Stimulated activated CD8-positive, alpha-beta memory T cell treated with anti-CD3 and anti-CD28 coated beads, Interleukin-7, amount 100 ng/mL, for 48 hours (primary cell): ENCODE results near the gene FBXO8.

Source experiments
- DNase-seq, 2 donors: peaks; one replicate each; pipeline ENCODE4 v3.0.0-alpha.2; 2020; ENCODE audit warnings: low read depth in 1 of 2; ENCODE audit errors: extremely low read depth in 1 of 2

Gene FBXO8

DNA sequence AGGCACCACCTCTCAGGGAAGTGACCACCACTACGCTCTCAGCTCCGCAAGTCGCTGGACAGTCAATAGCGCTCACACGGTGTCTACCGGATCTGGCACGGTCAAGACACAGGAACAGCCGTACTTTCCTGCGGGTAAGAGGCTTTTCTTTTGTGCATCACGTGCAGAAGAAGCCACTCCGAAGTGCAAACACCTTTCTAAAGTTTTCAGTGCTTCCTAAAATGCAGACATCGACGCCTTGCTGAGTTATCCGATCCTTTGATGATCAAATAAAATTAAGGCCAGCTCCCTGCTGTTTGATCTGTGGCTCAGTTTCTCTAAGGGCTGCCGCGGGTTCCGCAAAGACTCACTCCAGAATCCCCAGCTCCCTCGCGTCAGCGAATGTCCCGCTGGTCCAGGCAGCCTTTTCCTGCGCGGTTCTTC lies 71.8 kb downstream of the FBXO8 start:
- DNase-seq, result no peak

DNA sequence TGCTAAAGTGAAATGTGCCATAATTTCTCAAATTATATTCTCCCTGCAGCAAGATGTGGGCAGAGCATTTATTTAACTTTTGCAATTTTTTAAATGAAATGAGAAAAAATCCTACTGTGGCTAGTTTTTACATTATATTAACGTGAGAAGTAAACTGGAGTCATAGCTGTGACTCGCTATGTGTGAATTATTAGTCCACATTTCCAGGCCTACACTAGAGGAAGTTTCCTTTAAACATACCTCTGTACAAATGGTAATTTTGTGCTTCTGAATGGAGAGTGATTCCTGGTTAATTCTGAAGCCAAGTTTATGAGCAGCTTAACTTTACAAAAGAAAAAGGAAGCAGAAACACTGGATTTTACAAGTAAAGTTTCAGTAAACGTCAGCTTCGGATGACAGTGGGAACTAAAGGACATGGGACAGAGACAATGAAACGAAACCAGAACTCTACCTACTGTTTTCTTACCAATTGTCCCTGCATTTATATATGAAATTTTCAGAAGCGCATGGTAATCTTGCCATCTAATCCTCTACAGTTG lies 72.4 kb downstream of the FBXO8 start:
- DNase-seq, result no peak

DNA sequence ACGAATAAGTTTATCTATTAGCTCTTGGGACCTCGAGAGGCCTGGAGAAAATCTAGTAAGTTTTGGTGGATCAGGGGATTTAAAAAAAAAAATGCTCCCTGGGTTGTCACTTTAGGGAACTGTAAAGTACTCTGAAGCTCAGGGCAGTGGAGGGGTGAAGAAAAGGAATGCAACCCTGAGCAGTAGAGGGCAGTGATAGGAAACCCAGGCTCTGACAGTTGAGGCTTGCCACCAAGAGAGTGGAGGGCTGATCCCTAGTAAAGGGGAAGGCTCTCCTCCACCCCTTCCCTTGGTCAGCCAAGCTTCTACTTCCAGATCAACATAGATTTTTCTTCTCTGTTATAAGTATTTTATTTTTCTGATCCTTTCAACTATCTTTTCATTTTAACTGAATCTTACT lies 73.1 kb downstream of the FBXO8 start:
- no peak for DNase-seq

- DNase-seq, result no peak
Observed at GRCh38 chr4:174209341-174209740, 74.1 kb downstream of the FBXO8 start.

GRCh38 chr4:174207367-174207766 lies 76.1 kb downstream of the FBXO8 start:
- DNase-seq, result no peak

DNA sequence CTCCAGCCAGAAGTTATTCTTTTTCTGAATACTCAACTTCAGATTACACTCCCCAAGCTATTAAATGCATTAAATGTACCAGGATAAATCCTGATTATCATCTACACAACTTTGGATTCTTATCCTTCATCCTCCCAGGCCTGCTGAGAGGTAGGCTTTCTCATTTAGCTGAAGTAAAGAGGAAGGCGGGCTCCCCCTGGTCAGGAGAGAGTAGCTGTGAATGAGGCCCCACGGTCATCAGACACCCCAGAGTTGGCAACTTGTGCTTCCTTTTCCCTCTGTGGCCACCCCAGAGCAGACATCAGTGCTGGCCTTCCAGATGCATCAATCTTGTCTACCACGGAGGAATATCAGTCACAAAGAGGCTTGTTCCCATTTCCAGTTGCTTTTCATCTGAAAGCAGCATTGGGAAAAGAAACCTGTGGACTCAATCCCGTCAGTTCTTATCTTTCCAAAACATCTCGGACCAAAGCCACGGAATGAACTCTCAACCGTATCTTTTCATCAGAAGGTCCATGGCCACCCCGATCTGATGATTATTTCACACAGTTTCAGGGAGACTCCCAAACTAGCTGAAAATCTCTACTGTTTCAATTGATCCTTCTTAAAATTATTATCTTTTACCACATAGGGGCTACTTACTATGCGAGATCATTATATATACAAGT lies 79.2 kb downstream of the FBXO8 start:
- DNase-seq, result no peak

DNA sequence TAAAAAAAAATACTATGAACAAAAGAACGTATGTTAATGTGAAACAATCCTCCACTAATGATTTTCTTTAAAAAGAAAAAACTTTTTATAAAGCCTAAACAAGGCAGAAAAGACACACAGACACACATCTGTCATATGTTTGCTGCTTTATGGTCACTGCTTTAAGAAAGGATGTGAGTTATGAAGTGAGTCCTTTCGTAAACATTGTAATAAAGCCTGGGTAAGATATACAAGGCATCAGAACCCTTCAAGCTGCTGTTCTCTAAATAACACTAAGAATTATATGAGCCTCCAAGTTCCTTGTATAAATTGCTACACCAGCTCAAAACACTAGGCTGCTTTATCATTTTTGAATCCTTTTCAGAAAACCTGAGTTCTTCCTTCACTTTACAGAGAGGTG lies 81.6 kb downstream of the FBXO8 start:
- no peak for DNase-seq

- DNase-seq, result no peak
Observed at GRCh38 chr4:174199735-174200134, 83.7 kb downstream of the FBXO8 start.

DNA sequence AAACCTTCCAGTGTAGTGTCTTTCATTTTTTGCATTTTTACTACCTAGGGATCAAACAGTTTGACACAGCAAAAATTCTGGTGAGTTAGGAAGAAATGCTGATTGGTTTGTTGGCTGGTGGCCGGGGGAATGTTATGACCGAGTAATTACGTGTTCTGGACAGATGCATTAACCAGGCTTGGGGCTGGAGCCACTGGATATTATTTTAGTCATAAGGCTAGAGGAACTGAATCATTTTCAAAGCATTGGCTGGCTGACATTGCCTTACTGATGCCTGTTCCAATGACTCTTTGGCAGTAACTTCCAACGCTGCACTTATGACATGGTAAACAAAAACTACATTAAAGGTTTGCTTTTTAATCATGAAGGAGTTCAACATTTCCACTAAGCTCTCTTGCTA lies 84.6 kb downstream of the FBXO8 start:
- DNase-seq, result no peak

GRCh38 chr4:174198396-174198795 lies 85.1 kb downstream of the FBXO8 start:
- DNase-seq, result no peak

GRCh38 chr4:174193438-174194374 lies 89.8 kb downstream of the FBXO8 start:
- DNase-seq, result no peak

DNA sequence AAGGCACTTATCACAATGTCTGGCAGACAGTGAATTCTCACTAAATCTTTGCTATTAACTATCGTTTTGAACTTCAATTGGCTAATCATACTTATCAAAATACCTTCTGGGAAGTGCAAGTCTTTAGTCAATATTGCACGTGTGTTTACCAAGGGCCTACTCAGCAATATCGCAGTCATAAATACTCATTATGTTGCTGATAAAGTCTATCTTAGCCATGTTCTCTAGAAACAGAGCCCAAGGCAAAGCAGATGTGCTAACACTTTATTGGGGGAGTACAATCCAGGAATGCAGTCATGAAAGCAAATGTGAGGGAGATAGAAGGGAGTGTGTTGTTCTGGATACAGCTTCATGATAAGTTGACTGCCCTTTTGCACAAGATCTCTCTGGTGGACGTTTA lies 90.5 kb downstream of the FBXO8 start:
- no peak for DNase-seq

DNA sequence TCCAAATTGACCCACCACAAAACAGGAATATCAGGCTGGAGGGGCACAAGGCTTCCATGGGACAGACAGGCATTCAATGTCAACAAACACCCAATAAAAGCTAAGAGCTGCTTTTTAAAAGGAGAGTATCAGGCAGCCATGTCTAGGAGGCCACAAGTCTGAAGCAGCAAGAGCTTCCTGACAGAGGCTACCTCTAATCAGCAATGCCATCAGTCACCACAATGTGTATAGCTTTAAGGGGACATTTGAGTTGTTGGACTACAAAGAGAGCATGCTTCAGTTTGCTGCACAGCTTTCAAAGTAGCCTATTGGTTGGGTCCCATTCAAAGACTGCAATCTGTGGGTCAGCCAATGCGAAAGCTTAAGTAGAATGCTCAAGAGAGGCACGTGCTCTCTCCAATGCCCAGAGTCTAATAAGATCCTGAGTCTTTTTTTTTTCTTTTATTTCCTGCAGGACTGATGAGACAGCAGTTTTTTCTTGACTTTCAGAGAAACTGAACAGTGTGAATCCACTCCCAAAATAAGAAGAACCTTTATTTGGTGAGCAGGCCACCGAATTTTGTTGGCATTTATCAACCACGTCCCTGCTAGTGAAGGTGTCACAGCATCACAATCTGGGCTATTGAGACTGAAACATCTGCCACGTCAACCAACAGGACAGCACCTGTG lies 92.5 kb downstream of the FBXO8 start:
- DNase-seq, result no peak

DNA sequence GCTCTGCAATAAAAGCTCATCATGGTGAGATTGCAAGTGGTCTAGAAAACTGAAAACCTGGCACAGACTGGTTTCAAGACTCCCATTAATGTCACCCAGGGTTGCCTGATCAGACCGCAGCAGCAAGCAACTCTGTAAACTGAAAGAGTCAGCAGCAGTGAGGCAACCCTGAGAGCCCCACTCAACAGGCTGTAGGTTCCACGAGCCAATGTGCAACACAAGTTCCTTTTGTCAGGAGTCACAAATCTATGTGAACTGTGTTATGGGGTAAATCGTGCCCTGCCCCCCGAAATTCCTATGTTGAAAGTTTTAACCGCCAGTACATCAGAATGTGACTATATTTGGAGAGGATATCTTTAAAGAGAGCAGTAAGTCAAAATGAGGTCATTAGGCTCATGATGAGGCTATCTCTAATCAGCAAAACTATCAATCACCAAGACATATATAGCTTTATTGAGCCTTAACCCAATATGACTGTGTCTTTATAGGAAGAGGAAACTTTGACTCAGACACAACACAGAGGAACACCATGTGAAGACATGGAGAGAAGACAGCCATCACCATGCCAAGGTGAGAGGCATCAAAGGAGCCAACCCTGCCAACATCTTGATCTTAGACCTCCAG lies 94.0 kb downstream of the FBXO8 start:
- DNase-seq, result no peak
